MM.1S (cell line): ENCODE results near the gene ZKSCAN8.

ENCODE experiments used
- DNase-seq: peaks from one replicate; pipeline ENCODE4 v3.0.0-alpha.2; 2015
- H2AFZ ChIP-seq: fragments of 300-600 bp; sonication (generic); 2 replicates; pipeline ENCODE4 v1.6.0; 2016; ENCODE audit warnings: antibody characterized with exemption, low read length
- H3F3A ChIP-seq: fragments of 300-600 bp; sonication (generic); 2 replicates; pipeline ENCODE4 v1.6.1; 2016; ENCODE audit warnings: mild to moderate bottlenecking, antibody characterized with exemption, low read length, moderate library complexity, mixed read lengths; ENCODE audit not compliant: insufficient read depth
- H3K27ac ChIP-seq: fragments of 300-600 bp; sonication (generic); 2 replicates; pipeline ENCODE4 v1.5.1; 2016; ENCODE audit warnings: mild to moderate bottlenecking, low read length
- H3K27me3 ChIP-seq: fragments of 300-600 bp; sonication (generic); replicated peaks from 2 replicates; pipeline ENCODE4 v1.6.0; 2016; ENCODE audit warnings: low read length; ENCODE audit not compliant: insufficient read depth
- H3K36me3 ChIP-seq: fragments of 300-600 bp; sonication (generic); replicated peaks from 2 replicates; pipeline ENCODE4 v1.6.1; 2016; ENCODE audit warnings: mild to moderate bottlenecking, low read length, mixed read lengths; ENCODE audit not compliant: insufficient read depth
- H3K4me1 ChIP-seq: fragments of 300-600 bp; sonication (generic); 2 replicates; pipeline ENCODE4 v1.6.1; 2016; ENCODE audit warnings: low read length, mixed read lengths
- H3K4me2 ChIP-seq: fragments of 300-600 bp; sonication (generic); 2 replicates; pipeline ENCODE4 v1.6.0; 2016; ENCODE audit warnings: low read depth, low read length
- H3K4me3 ChIP-seq: fragments of 300-600 bp; sonication (generic); 2 replicates; pipeline ENCODE4 v1.5.1; 2016; ENCODE audit warnings: low read length, mixed read lengths
- H3K79me2 ChIP-seq: fragments of 300-600 bp; sonication (generic); 2 replicates; pipeline ENCODE4 v1.6.1; 2016; ENCODE audit warnings: mixed run types, low read length, mixed read lengths
- H3K9ac ChIP-seq: fragments of 300-600 bp; sonication (generic); 2 replicates; pipeline ENCODE4 v1.6.1; 2016; ENCODE audit warnings: low read length, mixed read lengths
- H3K9me2 ChIP-seq: fragments of 300-600 bp; sonication (generic); replicated peaks from 2 replicates; pipeline ENCODE4 v1.6.1; 2016; ENCODE audit warnings: mild to moderate bottlenecking, low read length, mixed read lengths; ENCODE audit not compliant: insufficient read depth
- H3K9me3 ChIP-seq: fragments of 300-600 bp; sonication (generic); replicated peaks from 2 replicates; pipeline ENCODE4 v1.6.1; 2016; ENCODE audit warnings: mild to moderate bottlenecking, low read length, mixed read lengths; ENCODE audit not compliant: insufficient read depth
- H4K20me1 ChIP-seq: fragments of 300-600 bp; sonication (generic); 2 replicates; pipeline ENCODE4 v1.6.1; 2016; ENCODE audit warnings: mild to moderate bottlenecking, low read length, moderate library complexity, mixed read lengths; ENCODE audit not compliant: insufficient read depth
- EZH2 ChIP-seq: fragments of 300-600 bp; sonication (generic); optimal IDR thresholded peaks from 2 replicates; pipeline ENCODE3; 2017; ENCODE audit warnings: low read depth, mild to moderate bottlenecking, antibody characterized with exemption, low read length, mixed read lengths
- EZH2phosphoT487 ChIP-seq: fragments of 300-600 bp; sonication (generic); IDR thresholded peaks from 2 replicates; pipeline ENCODE4 v1.6.1; 2018; ENCODE audit warnings: antibody characterized with exemption, low read length
- TF ChIP-seq, protein P1 (sequence below): fragments of 300-600 bp; sonication (generic); IDR thresholded peaks from 2 replicates; pipeline ENCODE4 v1.5.1; 2016; ENCODE audit warnings: antibody characterized with exemption, low read length, mixed read lengths

The ZKSCAN8 gene

DNA sequence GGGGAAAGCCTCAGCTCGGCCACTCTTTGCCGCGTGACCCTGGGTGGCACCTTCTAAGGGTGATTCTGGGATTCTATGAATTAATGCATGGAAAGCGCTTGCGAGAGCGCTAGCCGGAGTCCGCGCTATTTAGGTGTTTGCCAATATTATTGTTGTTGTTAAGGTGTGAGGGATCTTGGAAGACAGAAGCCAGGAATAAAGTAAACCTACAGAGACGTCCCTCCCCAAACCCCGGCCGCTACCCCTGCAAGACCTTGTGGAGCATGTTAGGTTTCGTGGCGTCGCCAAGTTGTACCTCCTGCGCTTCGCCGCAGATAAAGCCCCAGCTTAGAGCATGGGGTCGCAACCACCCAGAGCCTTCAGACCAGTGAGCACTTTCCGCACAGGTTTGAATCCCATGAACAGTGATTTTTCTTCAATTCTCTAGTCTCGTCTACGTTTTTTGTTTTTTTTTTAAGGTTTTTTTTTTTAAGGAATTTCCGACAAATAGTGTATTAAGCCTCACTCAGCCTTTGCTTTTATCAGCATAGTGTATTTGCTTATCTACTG lies 66.5 kb downstream of the ZKSCAN8 start:
- peaks cover 44% of the 10 kb centered on the region for H3K27me3 ChIP-seq
- no peak for DNase-seq
- H4K20me1 ChIP-seq, result no peaks in the 10 kb centered on the region
- no peaks in the 10 kb centered on the region for H3K79me2 ChIP-seq
- no peaks in the 10 kb centered on the region for H3K9me2 ChIP-seq
- peak overlapping the region; percentile 65 for H2AFZ ChIP-seq
- H3K4me2 ChIP-seq, result peak overlapping the region; percentile 81
- no peaks in the 10 kb centered on the region for H3K36me3 ChIP-seq
- H3K4me1 ChIP-seq, result peaks cover 4% of the 10 kb centered on the region; the same call in 1 of the 2 replicates
- H3K27ac ChIP-seq, result no peak overlapping the region
- no peaks in the 10 kb centered on the region for H3K9me3 ChIP-seq
- TF ChIP-seq, protein P1, sequence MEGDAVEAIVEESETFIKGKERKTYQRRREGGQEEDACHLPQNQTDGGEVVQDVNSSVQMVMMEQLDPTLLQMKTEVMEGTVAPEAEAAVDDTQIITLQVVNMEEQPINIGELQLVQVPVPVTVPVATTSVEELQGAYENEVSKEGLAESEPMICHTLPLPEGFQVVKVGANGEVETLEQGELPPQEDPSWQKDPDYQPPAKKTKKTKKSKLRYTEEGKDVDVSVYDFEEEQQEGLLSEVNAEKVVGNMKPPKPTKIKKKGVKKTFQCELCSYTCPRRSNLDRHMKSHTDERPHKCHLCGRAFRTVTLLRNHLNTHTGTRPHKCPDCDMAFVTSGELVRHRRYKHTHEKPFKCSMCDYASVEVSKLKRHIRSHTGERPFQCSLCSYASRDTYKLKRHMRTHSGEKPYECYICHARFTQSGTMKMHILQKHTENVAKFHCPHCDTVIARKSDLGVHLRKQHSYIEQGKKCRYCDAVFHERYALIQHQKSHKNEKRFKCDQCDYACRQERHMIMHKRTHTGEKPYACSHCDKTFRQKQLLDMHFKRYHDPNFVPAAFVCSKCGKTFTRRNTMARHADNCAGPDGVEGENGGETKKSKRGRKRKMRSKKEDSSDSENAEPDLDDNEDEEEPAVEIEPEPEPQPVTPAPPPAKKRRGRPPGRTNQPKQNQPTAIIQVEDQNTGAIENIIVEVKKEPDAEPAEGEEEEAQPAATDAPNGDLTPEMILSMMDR, result no peak
- TF ChIP-seq EZH2 (no peak), EZH2phosphoT487 (no peak)
- H3K4me3 ChIP-seq, result peak overlapping the region; percentile 60
- peaks cover 12% of the 10 kb centered on the region; the same call in 1 of the 2 replicates for H3F3A ChIP-seq
- H3K9ac ChIP-seq, result peak overlapping the region; percentile 19; the same call in 1 of the 2 replicates
